ELF-1 (cell line): ENCODE data around the gene NDUFS3.
"Not testable (repeated sequence)": the region's sequence is repeated elsewhere in the genome, so short reads cannot be mapped to it uniquely, and the experiment has no call there.

Experiments
- DNase-seq: peaks from one replicate; pipeline ENCODE4 v3.0.0-alpha.2; 2016; ENCODE audit warnings: low read depth, low spot score

Gene NDUFS3

DNA sequence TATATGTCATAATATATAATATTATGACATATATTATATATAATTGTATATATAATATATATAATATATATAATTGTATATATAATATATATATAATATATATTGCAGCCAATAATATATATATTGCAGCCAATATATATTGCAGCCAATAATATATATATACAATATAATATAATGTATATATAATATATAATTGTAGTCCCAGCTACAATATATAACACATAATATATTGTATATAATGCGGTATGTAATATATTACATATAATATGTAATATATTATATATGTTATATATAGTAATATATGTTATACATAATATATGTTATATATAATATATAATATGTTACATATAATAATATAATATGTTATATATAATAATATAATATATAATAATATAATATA lies 20.2 kb upstream of the NDUFS3 start:
- no peak for DNase-seq

DNA sequence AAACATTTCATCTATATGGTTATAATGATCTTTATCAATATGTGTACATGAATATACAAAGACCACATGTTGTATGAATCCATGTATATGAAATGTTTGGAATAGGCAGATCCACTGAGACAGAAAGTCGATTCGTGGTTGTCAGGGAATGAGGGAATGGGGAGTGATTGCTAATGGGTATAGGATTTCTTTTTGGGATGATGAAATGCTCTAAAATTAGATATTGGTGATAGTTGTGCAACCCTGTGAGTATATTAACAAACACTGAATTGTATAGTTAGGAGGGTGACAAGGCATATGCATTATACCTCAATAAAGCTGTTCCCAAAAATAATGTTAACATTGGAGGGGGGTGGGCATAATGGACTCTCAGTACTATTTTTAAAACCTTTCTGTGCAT lies 18.4 kb upstream of the NDUFS3 start:
- no peak for DNase-seq

DNA sequence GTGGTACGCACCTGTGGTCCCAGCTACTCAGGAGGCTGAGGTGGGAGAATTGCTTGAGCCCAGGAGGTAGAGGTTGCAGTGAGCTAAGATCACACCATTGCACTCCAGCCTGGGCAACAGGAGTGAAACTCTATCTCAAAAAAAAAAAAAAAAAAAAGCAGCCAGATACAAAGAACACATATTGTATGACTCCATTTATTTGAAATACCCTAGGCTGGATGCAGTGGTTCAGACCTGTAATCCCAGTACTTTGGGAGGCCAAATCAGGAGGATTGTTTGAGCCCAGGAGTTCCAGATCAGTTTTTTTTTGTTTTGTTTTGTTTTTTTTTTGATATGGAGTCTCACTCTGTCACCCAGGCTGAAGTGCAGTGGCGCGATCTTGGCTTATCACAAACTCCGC lies 16.5 kb upstream of the NDUFS3 start:
- not testable (repeated sequence) for DNase-seq

GRCh38 chr11:47564366-47564765 lies 14.5 kb upstream of the NDUFS3 start:
- DNase-seq = not testable (repeated sequence)

DNA sequence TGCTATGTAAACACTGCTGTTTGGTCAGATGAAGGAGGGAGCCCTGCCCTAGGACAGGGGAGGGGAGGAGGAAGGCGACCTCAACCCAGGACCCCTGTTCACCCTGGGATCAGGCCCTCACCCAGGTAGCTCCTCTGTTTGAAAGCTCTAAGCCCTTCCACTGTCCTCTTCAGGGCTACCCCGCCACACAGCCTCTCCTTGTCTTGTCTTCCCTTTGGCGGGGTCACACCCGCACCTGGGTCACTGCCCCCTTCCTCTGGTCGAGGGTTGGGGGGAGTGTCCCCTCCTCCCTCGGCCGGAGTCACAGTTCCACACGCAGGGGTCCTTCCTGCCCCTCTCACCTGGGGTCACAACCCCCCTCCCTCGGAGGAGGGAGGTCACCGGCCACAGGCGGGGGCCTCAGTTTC lies 13.9 kb upstream of the NDUFS3 start:
- DNase-seq = no peak

DNA sequence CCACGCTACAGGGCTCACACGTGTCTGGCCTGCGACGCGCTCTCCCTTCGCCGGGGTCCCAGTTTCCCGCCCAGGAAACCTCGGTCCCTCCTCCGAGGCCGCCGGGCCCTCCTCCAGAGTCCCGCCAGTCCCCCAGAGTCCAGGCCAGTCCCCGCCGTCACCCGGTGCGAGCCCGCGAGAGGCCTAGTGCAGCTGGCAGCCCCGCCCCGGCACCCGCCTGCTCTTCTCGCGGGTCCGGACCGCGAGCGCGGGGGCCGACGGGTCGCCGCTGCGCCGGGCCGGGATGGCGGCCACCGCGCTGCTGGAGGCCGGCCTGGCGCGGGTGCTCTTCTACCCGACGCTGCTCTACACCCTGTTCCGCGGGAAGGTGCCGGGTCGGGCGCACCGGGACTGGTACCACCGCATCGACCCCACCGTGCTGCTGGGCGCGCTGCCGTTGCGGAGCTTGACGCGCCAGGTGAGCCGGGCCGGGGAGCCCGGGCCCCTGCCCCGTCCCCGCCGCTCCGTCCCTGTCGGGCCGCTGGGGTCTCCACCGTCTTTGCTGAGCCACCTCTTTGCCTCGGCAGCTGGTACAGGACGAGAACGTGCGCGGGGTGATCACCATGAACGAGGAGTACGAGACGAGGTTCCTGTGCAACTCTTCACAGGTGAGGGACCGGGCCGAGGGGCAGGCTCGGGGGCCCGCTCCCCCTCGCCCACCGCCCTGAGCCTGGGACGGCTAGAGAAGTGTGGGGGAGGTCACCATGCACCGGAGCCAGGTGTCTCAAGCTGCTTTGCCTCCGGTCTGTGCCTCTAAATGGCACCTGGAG lies 13.3 kb upstream of the NDUFS3 start, which contains the start of gene PTPMT1:
Gene PTPMT1, plus strand, starts transcription at position 260 of the 809 bp plus-strand sequence. Its CDS starts 24 bp downstream, at position 284.
- peak; percentile 65 for DNase-seq

DNA sequence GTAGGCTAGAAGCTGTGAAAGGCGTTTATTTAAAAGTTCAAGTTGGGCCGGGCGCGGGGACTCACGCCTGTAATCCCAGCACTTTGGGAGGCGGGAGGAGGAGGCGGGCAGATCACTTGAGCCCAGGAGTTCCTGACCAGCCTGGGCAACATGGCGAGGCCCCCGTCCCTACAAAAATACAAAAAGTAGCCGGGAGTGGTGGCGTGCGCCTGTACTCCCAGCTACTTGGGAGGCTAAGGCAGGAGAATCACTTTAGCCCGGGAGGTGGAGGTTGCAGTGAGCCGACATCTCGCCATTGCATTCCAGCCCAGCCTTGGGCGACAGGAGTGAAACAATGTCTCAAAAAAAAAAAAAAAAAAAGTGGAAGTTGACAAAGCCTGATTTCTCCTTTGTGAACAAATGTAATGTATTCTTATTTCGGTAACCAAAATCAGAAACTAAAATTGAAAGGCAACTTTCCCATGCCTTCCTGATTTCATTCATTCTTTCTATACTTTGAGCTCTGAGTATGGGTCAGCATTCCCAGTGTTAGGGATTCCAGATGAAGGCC lies 12.7 kb upstream of the NDUFS3 start:
- DNase-seq = no peak

DNA sequence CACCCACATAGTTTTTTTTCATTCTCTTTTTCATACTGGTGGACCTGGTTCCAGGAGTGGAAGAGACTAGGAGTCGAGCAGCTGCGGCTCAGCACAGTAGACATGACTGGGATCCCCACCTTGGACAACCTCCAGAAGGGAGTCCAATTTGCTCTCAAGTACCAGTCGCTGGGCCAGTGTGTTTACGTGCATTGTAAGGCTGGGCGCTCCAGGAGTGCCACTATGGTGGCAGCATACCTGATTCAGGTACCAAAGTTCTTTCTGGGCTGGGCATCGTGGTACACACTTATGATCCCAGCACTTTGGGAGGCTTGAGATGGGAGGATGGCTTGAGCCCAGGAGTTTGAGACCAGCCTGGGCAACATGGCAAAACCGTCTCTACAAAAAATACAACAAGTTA lies 9.2 kb upstream of the NDUFS3 start:
- DNase-seq = no peak

- DNase-seq = no peak
Observed at GRCh38 chr11:47570651-47571356, 8.1 kb upstream of the NDUFS3 start.

GRCh38 chr11:47571357-47571729 lies 7.5 kb upstream of the NDUFS3 start:
- no peak for DNase-seq

GRCh38 chr11:47571895-47572294 lies 7.0 kb upstream of the NDUFS3 start:
- no peak for DNase-seq

GRCh38 chr11:47572715-47573255 lies 6.1 kb upstream of the NDUFS3 start:
- DNase-seq = no peak

GRCh38 chr11:47573321-47573720 lies 5.6 kb upstream of the NDUFS3 start:
- DNase-seq = no peak

GRCh38 chr11:47577460-47578041 lies 1.3 kb upstream of the NDUFS3 start:
- DNase-seq = no peak

- no peak for DNase-seq
Observed at GRCh38 chr11:47583844-47584243, 5.0 kb downstream of the NDUFS3 start.

GRCh38 chr11:47586098-47586855 lies 7.4 kb downstream of the NDUFS3 start, which contains the start of gene FAM180B:
Gene FAM180B (plus strand): TSS chr11:47586678. CDS start chr11:47586769, 91 bp downstream.
- no peak for DNase-seq

GRCh38 chr11:47587039-47587716 lies 8.3 kb downstream of the NDUFS3 start:
- no peak for DNase-seq

DNA sequence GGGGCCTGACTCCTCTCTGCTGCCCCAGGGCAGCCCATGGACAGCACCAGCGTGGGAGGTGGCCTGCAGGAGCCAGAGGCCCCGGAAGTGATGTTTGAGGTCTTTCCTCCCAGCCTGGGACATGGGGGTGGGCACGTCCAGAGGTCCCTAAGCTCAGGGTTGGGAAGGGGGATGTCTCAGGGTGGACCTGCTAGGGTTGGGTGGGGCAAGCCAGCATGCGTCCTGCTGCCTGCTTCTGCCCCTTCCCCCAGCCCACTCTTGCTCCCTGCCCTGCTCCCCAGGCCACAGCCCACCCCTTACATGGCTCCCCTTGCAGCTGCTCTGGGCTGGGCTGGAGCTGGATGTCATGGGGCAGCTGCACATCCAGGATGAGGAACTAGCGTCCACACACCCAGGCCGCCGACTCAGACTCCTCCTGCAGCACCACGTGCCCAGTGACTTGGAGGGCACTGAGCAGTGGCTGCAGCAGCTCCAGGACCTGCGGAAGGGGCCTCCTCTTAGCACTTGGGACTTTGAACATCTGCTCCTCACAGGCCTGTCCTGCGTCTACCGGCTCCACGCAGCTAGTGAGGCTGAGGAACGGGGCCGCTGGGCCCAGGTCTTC lies 9.0 kb downstream of the NDUFS3 start:
- no peak for DNase-seq

- DNase-seq = no peak
Observed at GRCh38 chr11:47589118-47589517, 10.2 kb downstream of the NDUFS3 start.

DNA sequence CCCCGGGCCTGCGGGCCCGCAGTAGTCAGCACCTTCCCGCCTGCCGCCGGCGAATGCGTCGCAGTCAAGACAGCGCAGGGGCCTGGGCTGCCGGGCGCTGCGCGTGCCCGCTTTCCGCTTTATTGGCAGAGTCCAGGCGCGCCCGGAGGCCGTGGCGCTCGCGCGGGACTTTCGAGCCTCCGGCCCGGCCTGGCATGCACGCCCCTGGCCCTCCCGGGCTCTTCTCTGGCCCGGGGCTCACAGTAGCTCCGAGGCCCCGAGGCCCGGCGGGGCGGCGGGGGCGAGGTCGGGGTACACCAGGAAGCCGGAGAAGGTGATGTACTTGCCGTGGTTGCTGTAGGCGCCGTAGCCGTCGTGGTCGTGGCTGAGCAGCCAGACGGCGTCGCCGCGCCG lies 10.7 kb downstream of the NDUFS3 start:
- DNase-seq = no peak
